IPS-18a (cell line): Measurements from ENCODE around the gene CHD5.
A peak's percentile ranks its signal among the peaks of the same experiment; 100 is the strongest.

Experiments used
- H3K27ac ChIP-seq: one replicate; pipeline ENCODE4 v1.5.1; 2013; ENCODE audit warnings: low read length
- H3K27me3 ChIP-seq: one replicate; pipeline ENCODE4 v1.6.1; 2013; ENCODE audit warnings: mild to moderate bottlenecking, low read length; ENCODE audit not compliant: control insufficient read depth, insufficient read depth
- H3K36me3 ChIP-seq: one replicate; pipeline ENCODE4 v1.6.1; 2013; ENCODE audit warnings: low read depth, low read length; ENCODE audit not compliant: control insufficient read depth
- H3K4me1 ChIP-seq: one replicate; pipeline ENCODE4 v1.6.1; 2013; ENCODE audit warnings: low read depth, low read length; ENCODE audit not compliant: control insufficient read depth
- H3K4me3 ChIP-seq: one replicate; pipeline ENCODE4 v1.5.1; 2013; ENCODE audit warnings: low read length
- H3K9ac ChIP-seq: one replicate; pipeline ENCODE4 v1.6.1; 2013; ENCODE audit warnings: mild to moderate bottlenecking, low read length, moderate library complexity
- H3K9me3 ChIP-seq: one replicate; pipeline ENCODE4 v1.6.1; 2013; ENCODE audit warnings: low read depth, low read length; ENCODE audit not compliant: control insufficient read depth

Gene CHD5

DNA sequence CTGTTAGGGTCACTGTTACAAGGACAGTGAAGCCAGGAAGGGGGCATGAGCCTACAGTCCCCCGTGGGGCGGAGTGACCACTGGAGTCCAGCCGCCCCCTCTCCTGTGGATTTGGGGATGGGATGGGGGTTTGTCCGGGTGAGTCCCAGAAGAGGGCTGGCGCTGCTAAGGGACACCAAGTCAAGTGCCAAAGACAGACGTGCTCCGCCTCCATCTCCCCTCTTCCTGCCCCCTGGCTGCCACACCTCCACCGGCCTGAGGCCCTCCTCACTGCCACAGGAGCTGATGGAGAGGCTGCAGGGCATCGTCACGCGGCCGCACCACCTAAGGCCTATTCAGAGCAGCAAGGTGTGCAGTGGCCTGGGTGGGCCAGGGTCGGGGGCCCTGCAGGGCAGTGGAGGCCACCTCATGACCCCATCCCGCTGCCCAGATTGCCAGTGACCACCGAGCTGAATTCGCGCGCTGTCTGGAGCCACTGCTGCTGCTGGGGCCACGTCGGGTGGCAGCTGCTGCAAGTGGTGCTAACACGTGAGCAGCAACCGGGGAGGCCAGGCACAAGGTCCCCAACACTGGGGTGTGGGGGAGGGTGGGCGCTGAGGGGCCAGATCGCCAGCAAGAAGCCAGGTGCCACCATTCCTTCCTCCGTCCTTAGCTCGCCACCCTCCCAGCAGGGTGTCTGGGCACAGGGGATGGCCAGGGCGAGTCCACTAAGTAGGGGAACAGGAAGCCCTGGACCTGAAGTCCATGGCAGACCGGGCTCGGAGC is 30.7 kb upstream of the CHD5 start:
- Histone ChIP-seq H3K9me3 (no peaks in the 10 kb centered on the region), H3K9ac (no peak overlapping the region), H3K27me3 (peaks cover 42% of the 10 kb centered on the region), H3K4me1 (peaks cover 3% of the 10 kb centered on the region), H3K36me3 (no peaks in the 10 kb centered on the region), H3K27ac (no peak overlapping the region), H3K4me3 (no peak overlapping the region)

DNA sequence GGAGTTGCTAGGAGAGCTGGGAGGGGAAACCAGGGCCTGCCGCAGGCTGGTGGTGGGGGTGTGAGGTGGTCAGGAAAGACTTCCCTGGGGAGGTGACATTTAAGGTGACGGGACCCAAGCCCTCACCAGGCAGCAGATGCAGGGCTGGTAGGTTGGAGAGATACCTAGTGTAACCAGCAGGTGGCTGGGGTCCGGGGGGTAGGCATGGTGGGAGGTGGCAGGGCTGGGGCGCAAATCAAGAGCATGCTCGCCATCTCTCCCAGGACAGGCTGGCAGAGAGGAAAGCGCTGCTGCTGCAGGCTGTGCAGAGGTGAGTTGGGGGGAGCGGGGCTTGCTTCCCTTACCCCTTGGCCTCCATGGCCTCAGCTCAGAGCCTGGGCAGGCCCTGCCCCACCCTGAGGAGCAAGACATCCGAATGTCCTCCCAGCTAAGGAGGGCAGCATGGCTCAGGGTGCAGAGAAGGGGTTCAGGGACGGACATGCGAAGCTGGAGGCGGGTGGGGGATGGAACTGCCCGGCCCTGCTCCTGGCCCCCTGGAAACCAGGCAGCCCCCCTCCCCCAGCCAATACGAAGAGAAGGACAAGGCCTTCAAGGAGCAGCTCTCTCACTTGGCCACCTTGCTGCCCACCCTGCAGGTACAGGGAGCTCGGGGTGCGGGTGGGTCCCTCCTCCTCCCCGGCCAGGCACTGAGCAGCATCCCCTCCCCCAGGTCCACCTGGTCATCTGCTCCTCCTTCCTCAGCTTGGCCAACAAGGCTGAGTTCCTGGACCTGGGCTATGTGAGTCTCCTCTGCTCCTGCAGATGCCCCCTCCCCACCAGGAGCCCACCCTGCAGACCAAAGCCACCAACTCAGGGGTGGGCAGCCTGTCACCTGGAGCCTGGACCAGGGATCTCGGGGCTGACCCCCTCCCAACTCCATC is 29.8 kb upstream of the CHD5 start:
- no peak overlapping the region for H3K9ac ChIP-seq
- no peak overlapping the region for H3K27ac ChIP-seq

DNA sequence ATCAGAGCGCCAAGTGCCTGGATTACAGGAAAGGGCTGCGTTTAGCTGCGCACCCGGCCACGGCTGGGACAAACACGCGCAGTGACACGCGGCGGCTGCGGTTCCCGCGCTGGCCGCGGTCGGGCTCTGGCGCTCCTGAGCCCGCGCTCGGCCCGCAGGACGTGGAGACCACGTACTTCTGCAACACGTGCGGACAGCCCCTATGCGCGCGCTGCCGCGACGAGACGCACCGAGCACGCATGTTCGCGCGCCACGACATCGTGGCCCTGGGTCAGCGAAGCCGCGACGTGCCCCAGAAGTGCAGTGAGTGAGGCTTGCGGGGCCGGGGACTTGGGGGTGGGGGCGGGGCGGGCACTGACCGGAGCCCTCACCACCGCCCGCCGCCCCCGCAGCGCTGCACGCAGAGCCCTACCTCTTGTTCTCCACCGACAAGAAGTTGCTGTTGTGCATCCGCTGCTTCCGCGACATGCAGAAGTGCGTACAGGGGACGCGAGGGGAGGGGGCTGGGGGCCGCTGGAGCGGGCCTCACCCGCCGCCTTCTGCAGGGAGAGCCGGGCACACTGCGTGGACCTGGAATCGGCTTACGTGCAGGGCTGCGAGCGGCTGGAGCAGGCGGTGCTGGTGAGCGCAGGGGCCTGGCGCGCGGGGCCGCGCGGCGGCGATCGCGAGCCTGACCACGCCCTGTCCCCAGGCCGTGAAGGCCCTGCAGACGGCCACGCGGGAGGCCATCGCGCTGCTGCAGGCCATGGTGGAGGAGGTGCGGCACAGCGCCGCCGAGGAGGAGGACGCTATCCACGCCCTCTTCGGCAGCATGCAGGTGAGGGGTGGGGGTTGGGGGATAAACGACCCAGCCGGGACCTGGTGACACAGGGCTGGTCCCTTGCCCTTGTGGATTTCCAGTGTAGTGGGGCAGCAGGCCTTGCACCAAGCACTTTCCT is 28.9 kb upstream of the CHD5 start:
- H3K4me3 ChIP-seq, result peak overlapping the region; percentile 57
- no peak overlapping the region for H3K9ac ChIP-seq
- peaks cover 3% of the 10 kb centered on the region for H3K4me1 ChIP-seq
- no peaks in the 10 kb centered on the region for H3K36me3 ChIP-seq
- H3K9me3 ChIP-seq, result no peaks in the 10 kb centered on the region
- H3K27ac ChIP-seq, result no peak overlapping the region
- peaks cover 47% of the 10 kb centered on the region for H3K27me3 ChIP-seq

More for the DNA sequence above, 29.8 kb upstream of the CHD5 start:
- Histone ChIP-seq H3K36me3 (no peaks in the 10 kb centered on the region), H3K27me3 (peaks cover 47% of the 10 kb centered on the region), H3K4me1 (peaks cover 3% of the 10 kb centered on the region), H3K4me3 (peak overlapping the region; percentile 57), H3K9me3 (no peaks in the 10 kb centered on the region)

DNA sequence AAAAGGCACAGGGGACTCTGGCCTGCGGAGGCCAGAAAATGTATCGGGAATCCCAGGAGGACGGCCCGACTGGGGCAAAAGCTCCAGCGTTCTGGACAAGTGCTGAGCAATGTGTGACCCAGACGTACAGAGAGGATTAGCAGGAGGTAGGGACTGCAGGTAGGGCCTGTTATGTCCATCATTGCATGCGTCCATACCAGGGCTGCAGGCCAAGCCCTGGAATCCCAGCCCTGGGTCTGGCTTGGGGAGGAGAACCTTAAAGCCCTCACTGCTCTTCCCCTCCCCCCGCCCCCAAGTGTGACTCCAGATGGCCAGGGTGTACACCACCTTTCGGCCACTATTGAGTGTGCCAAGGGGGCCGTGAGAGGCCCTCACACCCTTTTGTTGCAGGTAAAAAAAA is 27.8 kb upstream of the CHD5 start:
- Histone ChIP-seq H3K9me3 (no peaks in the 10 kb centered on the region), H3K4me1 (peaks cover 3% of the 10 kb centered on the region), H3K36me3 (no peaks in the 10 kb centered on the region), H3K27ac (no peak overlapping the region), H3K27me3 (peaks cover 47% of the 10 kb centered on the region), H3K9ac (no peak overlapping the region), H3K4me3 (no peak overlapping the region)

DNA sequence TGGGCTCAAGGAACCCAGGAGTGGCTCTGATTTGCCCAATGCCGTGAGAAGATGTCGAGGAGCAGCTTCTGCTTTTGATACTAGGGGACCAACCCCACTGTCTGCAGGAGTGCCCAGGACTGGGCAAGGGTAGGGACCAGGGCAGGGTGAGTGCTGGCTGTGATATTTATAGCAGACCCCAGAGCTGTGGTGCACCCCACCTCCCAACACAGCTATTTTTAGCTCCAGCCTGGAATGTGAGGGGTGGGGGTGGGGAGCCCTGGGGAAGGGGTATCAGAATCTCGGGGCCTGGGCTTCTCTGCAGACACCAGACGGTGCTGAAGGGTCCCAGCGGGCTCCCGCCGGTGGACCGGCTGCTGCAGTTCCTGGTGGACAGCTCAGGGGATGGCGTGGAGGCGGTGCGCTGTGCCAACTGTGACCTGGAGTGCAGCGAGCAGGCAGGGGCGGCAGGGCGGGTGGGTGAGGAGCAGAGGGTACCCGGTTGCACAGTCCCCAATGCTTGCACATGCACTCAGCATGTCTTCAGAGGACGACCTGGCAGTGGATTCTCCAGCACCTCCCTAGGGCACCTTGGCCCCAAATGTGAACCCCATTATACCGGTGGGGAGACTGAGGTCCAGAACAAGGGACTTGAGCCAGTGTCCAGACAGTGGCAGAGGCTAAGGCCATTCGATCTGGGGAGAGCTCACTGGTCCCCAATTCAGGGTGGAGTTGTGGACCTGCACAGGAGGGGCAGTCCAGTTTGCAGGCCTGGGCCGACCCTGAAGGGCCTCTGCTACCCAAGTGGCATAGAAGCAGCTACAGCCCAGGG is 27.2 kb upstream of the CHD5 start:
- H3K4me1 ChIP-seq, result peaks cover 3% of the 10 kb centered on the region
- H3K27me3 ChIP-seq, result peaks cover 47% of the 10 kb centered on the region
- H3K27ac ChIP-seq, result no peak overlapping the region
- no peak overlapping the region for H3K9ac ChIP-seq
- H3K4me3 ChIP-seq, result no peak overlapping the region
- no peaks in the 10 kb centered on the region for H3K9me3 ChIP-seq
- no peaks in the 10 kb centered on the region for H3K36me3 ChIP-seq

DNA sequence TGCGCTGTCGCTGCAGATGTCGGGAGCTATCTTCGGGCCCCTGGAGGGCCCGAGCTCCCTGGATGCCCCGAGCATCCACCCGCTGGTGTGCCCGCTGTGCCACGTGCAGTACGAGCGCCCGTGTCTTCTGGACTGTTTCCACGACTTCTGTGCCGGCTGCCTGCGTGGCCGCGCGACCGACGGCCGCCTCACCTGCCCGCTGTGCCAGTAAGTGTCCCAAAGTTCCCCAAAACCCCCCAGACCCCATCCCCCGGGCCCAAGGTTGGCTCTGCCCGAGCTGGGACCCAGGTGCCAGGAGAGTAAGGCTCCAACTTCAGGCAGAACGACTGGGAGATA is 26.4 kb upstream of the CHD5 start:
- Histone ChIP-seq H3K4me1 (peaks cover 3% of the 10 kb centered on the region), H3K36me3 (no peaks in the 10 kb centered on the region), H3K9ac (no peak overlapping the region), H3K4me3 (no peak overlapping the region), H3K27me3 (peaks cover 47% of the 10 kb centered on the region), H3K9me3 (no peaks in the 10 kb centered on the region), H3K27ac (no peak overlapping the region)

DNA sequence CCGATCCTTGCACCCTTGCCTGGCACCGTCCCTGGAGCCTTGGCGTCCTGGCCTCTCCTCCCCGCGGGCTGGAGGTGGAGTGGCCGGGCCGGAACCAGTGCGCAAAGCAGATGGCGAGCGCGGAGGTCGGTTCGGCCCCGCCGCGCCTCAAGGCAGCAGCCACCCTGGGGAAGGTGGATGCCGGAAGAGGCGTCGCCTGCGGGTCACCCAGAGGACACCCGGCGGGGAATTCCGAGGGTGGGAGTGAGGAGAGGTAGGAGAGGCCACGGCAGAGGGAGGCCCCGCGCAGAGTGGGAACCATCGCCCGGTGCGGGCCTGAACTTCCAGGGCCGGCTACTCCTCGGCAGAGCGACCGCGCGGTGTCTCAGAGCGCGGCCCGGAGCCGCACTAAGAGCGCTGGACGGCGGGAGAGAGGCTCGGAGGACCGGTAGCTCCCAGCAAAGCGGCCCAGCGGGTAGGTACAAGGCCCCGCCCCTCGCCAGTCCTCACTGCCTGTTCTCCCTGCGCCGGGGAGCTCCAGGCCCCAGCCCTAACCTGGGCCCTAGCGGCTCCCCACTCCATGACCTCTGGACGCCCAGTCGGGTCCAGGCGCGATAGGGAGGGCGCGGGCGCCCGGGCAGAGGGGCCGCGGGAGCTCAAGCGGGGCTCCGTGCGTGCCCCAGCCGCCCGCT is 25.9 kb upstream of the CHD5 start, which contains the start of gene RNF207:
RNF207 (plus strand) TSS at position 271 of the 671 bp plus-strand sequence. CDS start 417 bp downstream, outside the sequence.
- Histone ChIP-seq H3K4me3 (peak within 1 kb of the TSS; percentile 54), H3K36me3 (no peaks in the 10 kb centered on the region), H3K9ac (no peak within 1 kb of the TSS), H3K27me3 (peaks cover 47% of the 10 kb centered on the region), H3K27ac (no peak within 1 kb of the TSS), H3K4me1 (peaks cover 3% of the 10 kb centered on the region), H3K9me3 (no peaks in the 10 kb centered on the region)

DNA sequence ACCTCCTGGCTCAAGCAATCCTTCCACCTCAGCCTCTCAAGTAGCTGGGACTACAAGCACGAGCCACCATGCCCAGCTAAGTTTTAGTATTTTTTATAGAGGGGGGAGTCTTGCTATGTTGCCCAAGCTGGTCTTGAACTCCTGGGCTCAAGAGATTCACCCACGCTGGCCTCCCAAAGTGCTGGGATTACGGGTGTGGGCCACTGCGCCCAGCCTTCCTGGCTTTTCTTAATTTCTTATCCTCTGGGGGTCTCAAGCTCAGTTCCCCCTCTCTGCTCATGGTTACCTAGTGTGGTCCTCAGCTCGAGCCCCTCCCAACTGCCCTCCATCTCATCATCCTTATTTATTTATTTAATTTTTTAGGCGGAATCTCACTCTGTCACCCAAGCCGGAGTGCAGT is 22.1 kb upstream of the CHD5 start:
- H3K4me1 ChIP-seq, result peaks cover 17% of the 10 kb centered on the region
- no peaks in the 10 kb centered on the region for H3K9me3 ChIP-seq
- peaks cover 4% of the 10 kb centered on the region for H3K36me3 ChIP-seq
- H3K27me3 ChIP-seq, result peaks cover 20% of the 10 kb centered on the region
- H3K9ac ChIP-seq, result no peak overlapping the region
- H3K27ac ChIP-seq, result no peak overlapping the region
- H3K4me3 ChIP-seq, result no peak overlapping the region

DNA sequence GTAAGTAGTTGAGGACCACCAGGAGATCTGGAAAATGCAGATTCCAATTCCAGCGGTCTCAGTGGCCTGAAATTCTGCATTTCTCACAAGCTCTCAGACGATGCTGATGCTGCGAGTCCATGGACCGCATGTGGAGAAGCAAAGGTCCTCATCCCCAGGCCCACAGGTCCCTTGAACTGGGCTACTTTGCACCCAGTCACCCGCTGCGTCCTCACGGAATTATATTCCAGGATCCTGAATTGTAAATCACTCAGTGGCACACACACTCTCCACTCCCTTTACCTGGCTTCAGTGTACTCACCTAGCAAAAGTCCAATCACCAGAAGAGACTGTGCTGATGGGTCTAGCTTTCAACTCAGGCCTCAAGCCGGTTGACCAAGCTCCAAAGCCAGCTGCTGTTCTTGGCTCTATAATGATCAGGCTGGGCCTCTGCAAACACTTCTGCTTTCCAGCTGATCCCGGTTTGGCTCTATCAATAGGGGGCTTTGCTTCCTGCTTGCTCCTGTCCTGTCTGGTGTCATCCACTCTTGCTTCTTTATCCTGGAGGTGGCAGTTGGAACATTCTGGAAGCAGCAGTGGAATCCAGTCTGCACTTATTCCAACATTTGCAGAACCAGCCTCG is 20.2 kb upstream of the CHD5 start:
- Histone ChIP-seq H3K4me3 (peak overlapping the region; percentile 86), H3K9ac (peak overlapping the region; percentile 93), H3K27ac (peak overlapping the region; percentile 80), H3K36me3 (peaks cover 18% of the 10 kb centered on the region), H3K9me3 (no peaks in the 10 kb centered on the region), H3K27me3 (peaks cover under 1% of the 10 kb centered on the region), H3K4me1 (peaks cover 17% of the 10 kb centered on the region)
